Activated T-cell treated with anti-CD3 and anti-CD28 coated beads for 1 hour (primary cell): Measurements from ENCODE around the gene NUP188.

Experiments
- DNase-seq: peaks from one replicate; pipeline ENCODE4 v3.0.0-alpha.2; 2020; ENCODE audit warnings: low read depth

NUP188 gene

DNA sequence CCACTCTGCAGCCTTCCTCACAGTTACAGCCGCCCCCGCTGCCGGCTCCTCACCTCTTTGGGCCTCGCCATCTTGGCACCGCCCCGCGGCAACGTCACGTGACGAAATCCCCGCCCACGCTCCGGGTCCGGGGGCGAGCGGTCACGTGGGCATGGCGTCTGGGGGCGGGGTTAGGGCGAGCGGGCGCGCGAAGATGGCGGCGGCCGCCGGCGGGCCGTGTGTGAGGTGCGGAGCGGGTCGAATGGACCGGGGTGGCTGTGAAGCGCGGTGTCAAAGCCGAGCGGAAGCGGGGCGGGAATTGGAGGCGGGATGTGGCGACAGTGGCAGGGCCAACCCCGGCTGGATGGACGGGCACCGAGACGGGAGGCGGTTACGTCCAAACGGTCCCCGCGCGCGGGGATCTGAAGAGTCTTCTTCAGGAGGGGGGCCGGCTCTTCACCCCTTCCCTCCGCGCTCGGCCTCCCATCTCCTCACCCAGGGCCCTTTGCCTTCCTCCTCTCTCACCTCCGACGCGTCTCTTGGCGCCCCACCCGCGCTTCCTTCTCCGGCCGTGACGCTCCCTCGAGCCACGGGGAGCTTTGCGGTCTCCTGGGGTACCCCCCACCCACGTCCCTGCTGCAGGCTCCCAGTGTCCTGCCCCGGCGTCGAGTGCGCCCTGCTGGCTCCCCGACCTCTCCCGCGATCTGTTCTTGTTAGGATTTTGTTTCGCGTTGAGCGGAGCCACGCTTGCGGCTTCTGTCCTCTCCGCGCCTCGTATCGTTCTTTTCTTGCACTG lies at the start of gene NUP188, which contains the start of gene DOLK:
TSS of gene NUP188 (plus strand) at position 173 of the 775 bp plus-strand sequence. CDS start at position 194, 21 bp downstream.
TSS of gene DOLK (minus strand) at position 77 of the 775 bp plus-strand sequence. CDS start 300 bp downstream, outside the sequence.
- DNase-seq, result peak; percentile 100

DNA sequence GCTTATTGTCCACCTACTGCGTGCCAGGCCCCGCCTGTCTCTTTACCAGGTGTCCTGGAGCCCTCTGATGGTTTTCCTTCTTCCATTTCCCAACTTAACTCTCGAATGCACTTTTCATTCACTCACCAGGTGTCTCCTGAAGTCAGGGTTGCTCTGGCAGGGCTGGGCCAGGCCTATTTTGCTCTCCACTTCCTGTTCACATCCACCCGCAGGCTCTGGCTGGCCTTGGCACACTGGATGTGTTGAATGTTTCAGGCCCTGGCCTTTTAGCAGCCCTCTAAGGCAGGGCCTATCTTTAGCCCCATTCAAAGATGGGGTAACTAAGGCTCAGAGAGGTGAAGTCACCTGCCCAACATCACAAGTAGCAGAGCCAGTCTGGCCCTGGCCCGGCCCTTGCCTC lies 49.1 kb upstream of the NUP188 start:
- DNase-seq, result no peak

DNA sequence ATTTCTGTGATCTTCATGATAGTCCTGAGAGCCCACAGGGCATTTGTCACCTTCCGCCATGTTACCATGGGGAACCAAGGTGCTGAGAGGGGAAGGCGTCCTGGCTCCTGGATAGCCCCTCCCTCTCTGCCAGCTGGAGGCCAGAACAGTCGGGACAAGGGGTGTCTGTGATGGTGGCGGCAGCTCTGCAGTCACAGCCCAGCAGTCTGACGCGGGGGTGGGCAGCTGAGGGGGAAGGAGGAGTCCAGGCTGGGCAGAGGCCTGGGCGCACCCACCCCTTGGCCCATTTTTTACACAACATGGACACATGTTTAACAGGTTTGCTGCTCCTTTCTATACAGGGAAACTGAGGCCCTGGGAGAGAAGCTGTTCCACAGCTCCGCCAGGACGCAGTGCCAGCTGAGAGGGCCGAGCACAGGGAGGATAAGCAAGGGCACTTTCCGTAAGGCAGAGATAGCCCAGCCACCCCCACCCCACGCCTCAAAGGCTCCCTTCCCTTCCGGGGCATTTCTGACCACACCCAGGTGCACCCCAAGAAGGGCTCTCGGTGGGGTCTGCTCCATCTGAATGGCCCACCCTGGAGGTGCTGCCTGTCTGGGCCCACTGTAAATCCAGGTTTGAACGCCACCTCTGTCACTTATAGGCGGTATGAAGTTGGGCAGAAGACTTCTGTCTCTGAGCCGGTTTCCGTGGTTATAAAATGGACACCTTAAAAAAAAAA lies 48.5 kb upstream of the NUP188 start:
- no peak for DNase-seq

- DNase-seq, result no peak
These were observed 47.8 kb upstream of the NUP188 start for GRCh38 chr9:128899566-128900322.

DNA sequence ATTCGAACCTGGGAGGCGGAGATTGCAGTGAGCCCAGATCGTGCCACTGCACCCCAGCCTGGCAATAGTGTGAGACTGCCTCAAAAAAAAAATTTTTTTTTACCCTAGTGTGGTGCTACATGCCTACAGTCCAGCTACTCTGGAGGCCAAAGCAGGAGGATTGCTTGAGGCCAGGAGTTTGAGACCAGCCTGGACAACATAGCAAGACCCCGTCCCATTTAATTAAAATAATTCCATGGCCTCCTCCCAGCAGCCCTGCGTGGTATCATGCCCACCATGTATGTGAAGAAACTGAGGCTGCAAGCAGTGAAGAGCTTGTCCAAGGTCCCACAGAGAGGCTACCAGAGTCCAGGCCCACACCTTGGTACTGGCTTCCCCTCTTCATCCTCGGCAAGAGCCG lies 46.1 kb upstream of the NUP188 start:
- DNase-seq, result no peak

- DNase-seq, result no peak
These were observed 45.7 kb upstream of the NUP188 start for GRCh38 chr9:128901822-128902221.

GRCh38 chr9:128902351-128903078 lies 45.0 kb upstream of the NUP188 start:
- DNase-seq, result peak; percentile 84

DNA sequence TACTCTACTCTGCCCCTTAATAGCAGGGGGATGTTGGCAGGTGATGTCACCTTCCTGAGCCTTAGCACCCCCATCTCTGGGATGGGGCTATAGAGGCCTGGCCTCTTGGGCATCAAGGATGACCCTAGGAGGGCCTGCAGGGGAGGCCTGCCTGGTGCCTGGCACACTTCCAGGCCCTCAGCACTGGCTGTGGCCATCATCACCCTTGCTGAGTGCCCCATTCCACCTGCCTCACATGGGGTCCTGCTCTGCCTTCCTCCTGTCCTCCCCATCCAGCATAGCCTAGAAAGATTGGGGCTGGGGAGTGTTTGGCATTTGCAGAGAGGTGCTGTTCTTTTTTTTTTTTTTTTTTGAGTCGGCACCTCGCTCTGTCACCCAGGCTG lies 44.4 kb upstream of the NUP188 start:
- no peak for DNase-seq

DNA sequence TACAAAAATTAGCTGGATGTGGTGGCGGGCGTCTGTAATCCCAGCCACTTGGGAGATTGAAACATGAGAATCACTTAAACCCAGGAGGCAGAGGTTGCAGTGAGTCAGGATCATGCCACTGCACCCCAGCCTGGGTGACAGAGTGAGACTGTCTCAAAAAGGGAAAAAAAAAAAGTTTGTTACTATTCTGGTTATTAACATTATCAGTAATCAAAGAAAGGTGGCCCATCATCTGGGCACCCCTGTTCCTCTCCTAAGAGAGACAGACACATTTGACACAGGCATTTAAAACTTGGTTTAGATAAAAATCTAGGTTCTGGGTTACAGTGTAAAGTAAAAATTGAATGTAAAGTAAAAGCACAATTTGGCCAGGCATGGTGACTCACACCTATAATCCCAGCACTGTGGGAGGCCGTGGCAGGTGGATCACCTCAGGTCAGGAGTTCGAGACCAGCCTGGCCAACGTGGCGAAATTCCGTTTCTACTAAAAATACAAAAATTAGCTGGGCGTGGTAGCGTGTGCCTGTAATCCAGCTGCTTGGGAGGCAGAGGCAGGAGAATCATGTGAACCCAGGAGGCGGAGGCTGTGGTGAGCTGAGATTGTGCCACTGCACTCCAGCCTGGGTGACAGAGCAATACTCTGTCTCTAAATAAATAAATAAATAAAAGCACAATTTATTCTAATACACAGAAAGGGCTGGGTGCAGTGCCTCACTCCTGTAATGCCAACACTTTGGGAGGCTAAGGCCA lies 43.5 kb upstream of the NUP188 start:
- DNase-seq, result no peak

GRCh38 chr9:128905964-128906363 lies 41.5 kb upstream of the NUP188 start:
- DNase-seq, result no peak

DNA sequence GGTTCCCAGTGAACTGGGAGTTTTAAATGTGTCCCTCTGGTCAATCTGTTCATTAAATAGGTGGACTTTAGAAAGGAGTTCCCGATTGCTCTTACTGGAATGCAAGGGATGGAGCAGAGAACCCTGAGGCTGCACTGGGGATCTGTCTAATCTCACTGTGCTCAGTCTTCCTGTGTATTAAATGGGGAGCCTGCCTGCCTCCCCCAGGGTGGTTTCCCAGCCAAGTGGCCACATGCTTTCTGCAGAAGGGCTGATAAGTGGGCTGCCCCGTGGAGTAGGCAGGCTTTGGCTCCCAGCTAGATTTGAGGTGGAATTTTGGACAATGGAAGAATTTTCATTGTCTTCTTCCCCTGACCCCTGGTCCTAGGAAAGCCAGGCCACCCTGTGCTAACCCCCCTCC lies 40.8 kb upstream of the NUP188 start:
- no peak for DNase-seq

GRCh38 chr9:128908372-128908771 lies 39.1 kb upstream of the NUP188 start:
- DNase-seq, result no peak

GRCh38 chr9:128909859-128910258 lies 37.6 kb upstream of the NUP188 start:
- no peak for DNase-seq

GRCh38 chr9:128910906-128911305 lies 36.6 kb upstream of the NUP188 start:
- DNase-seq, result no peak

GRCh38 chr9:128911529-128912035 lies 35.9 kb upstream of the NUP188 start:
- DNase-seq, result no peak

- DNase-seq, result no peak
These were observed 35.1 kb upstream of the NUP188 start for GRCh38 chr9:128912270-128912853.

GRCh38 chr9:128913048-128913900 lies 34.2 kb upstream of the NUP188 start:
- DNase-seq, result no peak

DNA sequence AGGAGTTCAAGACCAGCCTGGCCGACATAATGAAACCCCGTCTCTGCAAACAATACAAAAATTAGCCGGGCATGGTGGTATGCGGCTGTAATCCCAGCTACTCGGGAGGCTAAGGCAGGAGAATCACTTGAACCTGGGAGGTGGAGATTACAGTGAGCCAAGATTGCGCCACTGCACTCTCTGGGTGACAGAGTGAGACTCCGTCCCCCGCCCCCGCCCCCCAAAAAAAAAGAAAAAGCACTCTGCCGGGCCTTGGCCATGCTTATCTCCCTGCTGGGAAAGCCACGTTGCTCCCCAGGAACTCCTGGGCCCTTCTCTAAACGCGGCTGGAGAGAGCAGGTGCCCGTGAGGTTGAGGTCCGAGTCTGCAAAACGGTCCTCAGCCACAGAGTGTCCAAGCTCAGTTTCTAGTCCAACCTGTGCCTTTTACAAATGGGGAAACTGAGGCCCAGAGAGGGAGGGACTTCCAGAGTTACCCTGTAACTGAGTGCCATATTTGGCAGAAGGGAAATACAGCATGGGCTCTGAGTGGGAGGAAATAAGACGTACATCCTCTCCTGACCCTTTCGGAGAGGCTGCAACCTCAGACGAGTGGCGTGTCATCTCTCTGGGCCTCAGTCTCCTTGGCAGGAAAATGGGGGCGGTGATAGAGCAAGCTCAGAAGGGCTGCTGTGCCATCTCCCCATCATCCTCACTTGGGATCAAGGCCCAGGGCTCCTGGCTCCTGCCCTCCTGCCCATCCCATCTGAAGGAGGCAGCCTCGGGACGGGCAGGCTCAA lies 33.3 kb upstream of the NUP188 start:
- DNase-seq, result no peak

DNA sequence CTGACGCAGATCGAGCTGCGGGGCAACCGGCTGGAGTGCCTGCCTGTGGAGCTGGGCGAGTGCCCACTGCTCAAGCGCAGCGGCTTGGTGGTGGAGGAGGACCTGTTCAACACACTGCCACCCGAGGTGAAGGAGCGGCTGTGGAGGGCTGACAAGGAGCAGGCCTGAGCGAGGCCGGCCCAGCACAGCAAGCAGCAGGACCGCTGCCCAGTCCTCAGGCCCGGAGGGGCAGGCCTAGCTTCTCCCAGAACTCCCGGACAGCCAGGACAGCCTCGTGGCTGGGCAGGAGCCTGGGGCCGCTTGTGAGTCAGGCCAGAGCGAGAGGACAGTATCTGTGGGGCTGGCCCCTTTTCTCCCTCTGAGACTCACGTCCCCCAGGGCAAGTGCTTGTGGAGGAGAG lies 31.3 kb upstream of the NUP188 start:
- no peak for DNase-seq
